ENCODE results near the gene FLNA. TPM values are rescaled to one million over a fixed set of nuclear protein-coding genes. Genes with fewer than 3 reads are reported as not detected.

The FLNA gene
- total and polyA plus RNA-seq, 9 of the 15 experiments (the other 6 are each of a cell fraction or from before 2014, with no cell fraction given), result 6.2 to 735 (median 135) TPM

GRCh38 chrX:154371017-154371788 is 3.2 kb downstream of the FLNA start (continued):
- TF ChIP-seq REST (IDR thresholded peaks at IDR 0.05; ENCODE audit: borderline replicate concordance), result no peak
- TF ChIP-seq REST (CRISPR knock-in tag; IDR thresholded peaks at IDR 0.05; ENCODE audit: low read depth), result no peak
- TF ChIP-seq CEBPB (tag; IDR thresholded peaks at IDR 0.05), result no peak
- no peak for TF ChIP-seq ATF4 (CRISPR knock-in tag; IDR thresholded peaks at IDR 0.05)
- TF ChIP-seq BMI1 (IDR thresholded peaks at IDR 0.05; ENCODE audit: low read length), result no peak
- no peak for TF ChIP-seq ZNF253 (CRISPR knock-in tag; conservative IDR thresholded peaks at IDR 0.05)
- TF ChIP-seq ATF3 (IDR thresholded peaks at IDR 0.05), result no peak
- no peak for TF ChIP-seq ATF3 (CRISPR knock-in tag; conservative IDR thresholded peaks at IDR 0.05)
- TF ChIP-seq HMG20A (CRISPR knock-in tag; conservative IDR thresholded peaks at IDR 0.05), result no peak
- no peak for TF ChIP-seq SMARCA5 (IDR thresholded peaks at IDR 0.05)
- no peak for TF ChIP-seq ELF4 (CRISPR knock-in tag; IDR thresholded peaks at IDR 0.05)
- TF ChIP-seq SP2 (IDR thresholded peaks at IDR 0.05; ENCODE audit: extremely low read depth, low read depth, low read length, poor library complexity, severe bottlenecking), result no peak
- TF ChIP-seq, protein P1, sequence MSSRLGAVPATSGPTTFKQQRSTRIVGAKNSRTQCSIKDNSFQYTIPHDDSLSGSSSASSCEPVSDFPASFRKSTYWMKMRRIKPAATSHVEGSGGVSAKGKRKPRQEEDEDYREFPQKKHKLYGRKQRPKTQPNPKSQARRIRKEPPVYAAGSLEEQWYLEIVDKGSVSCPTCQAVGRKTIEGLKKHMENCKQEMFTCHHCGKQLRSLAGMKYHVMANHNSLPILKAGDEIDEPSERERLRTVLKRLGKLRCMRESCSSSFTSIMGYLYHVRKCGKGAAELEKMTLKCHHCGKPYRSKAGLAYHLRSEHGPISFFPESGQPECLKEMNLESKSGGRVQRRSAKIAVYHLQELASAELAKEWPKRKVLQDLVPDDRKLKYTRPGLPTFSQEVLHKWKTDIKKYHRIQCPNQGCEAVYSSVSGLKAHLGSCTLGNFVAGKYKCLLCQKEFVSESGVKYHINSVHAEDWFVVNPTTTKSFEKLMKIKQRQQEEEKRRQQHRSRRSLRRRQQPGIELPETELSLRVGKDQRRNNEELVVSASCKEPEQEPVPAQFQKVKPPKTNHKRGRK (tag; IDR thresholded peaks at IDR 0.05), result no peak
- TF ChIP-seq, protein P2, sequence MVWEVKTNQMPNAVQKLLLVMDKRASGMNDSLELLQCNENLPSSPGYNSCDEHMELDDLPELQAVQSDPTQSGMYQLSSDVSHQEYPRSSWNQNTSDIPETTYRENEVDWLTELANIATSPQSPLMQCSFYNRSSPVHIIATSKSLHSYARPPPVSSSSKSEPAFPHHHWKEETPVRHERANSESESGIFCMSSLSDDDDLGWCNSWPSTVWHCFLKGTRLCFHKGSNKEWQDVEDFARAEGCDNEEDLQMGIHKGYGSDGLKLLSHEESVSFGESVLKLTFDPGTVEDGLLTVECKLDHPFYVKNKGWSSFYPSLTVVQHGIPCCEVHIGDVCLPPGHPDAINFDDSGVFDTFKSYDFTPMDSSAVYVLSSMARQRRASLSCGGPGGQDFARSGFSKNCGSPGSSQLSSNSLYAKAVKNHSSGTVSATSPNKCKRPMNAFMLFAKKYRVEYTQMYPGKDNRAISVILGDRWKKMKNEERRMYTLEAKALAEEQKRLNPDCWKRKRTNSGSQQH (CRISPR knock-in tag; IDR thresholded peaks at IDR 0.05), result 0 out of 2 replicates have a peak, but pooled peaks have one; percentile 49
- TF ChIP-seq POLR2G (IDR thresholded peaks at IDR 0.05; ENCODE audit: low read depth, low read length), result peak; percentile 100
